Fibroblast of lung (primary cell): ENCODE measurements around the gene JPH2. TPM values are rescaled to one million over a fixed set of nuclear protein-coding genes. Genes with fewer than 3 reads are reported as not detected.

Source experiments
- DNase-seq, 2 donors: peaks; one replicate each; pipeline versions ENCODE4 v3.0.0 to v3.0.0-alpha.2; 2010; ENCODE audit warnings: low read depth in 2 of 2
- H2AFZ ChIP-seq: 2 replicates; pipeline ENCODE4 v1.5.1; 2012; ENCODE audit warnings: low read length, control low read depth, inconsistent platforms
- H3K27ac ChIP-seq: 2 replicates; pipeline ENCODE4 v1.5.1; 2011; ENCODE audit warnings: low read length, control low read depth; ENCODE audit not compliant: insufficient read depth
- H3K27me3 ChIP-seq: 2 replicates; pipeline ENCODE4 v1.5.1; 2011; ENCODE audit warnings: mild to moderate bottlenecking, low read length; ENCODE audit not compliant: control insufficient read depth, insufficient read depth
- H3K36me3 ChIP-seq: 2 replicates; pipeline ENCODE4 v1.5.1; 2011; ENCODE audit warnings: low read length; ENCODE audit not compliant: control insufficient read depth, insufficient read depth
- H3K4me1 ChIP-seq: 2 replicates; pipeline ENCODE4 v1.5.1; 2011; ENCODE audit warnings: low read length; ENCODE audit not compliant: control insufficient read depth, insufficient read depth; ENCODE audit errors: extremely low read depth
- H3K4me2 ChIP-seq: 2 replicates; pipeline ENCODE4 v1.5.1; 2011; ENCODE audit warnings: low read length, control low read depth; ENCODE audit not compliant: insufficient read depth; ENCODE audit errors: extremely low read depth
- H3K4me3 ChIP-seq, 4 experiments: fragments of 200-600 bp in 1 of 4; sonication (generic) in 1 of 4; replicated peaks in 1 of 4; 2 replicates each; pipeline ENCODE4 v1.5.1; 2011 to 2016; ENCODE audit warnings: low read length in 4 of 4, low read depth in 3 of 4, mild to moderate bottlenecking in 3 of 4, control low read depth in 2 of 4, inconsistent platforms in 1 of 4, mixed read lengths in 1 of 4; ENCODE audit not compliant: insufficient read depth in 1 of 4; ENCODE audit errors: control extremely low read depth in 1 of 4
- H3K79me2 ChIP-seq: 2 replicates; pipeline ENCODE4 v1.5.1; 2012; ENCODE audit warnings: mild to moderate bottlenecking, low read length, inconsistent platforms; ENCODE audit not compliant: control insufficient read depth, insufficient read depth
- H3K9ac ChIP-seq: 2 replicates; pipeline ENCODE4 v1.5.1; 2011; ENCODE audit warnings: mild to moderate bottlenecking, low read length, control low read depth; ENCODE audit not compliant: insufficient read depth
- H3K9me3 ChIP-seq: 2 replicates; pipeline ENCODE4 v1.5.1; 2012; ENCODE audit warnings: low read depth, low read length; ENCODE audit not compliant: control insufficient read depth, insufficient read depth
- H4K20me1 ChIP-seq: 2 replicates; pipeline ENCODE4 v1.5.1; 2011; ENCODE audit warnings: low read length; ENCODE audit not compliant: control insufficient read depth, insufficient read depth; ENCODE audit errors: extremely low read depth
- EZH2 ChIP-seq: IDR thresholded peaks from 2 replicates; pipeline ENCODE4 v1.5.1; 2012; ENCODE audit warnings: low read length, control low read depth, mild to moderate bottlenecking; ENCODE audit errors: missing control alignments
- polyA plus RNA-seq, 2 donors: library from polyadenylated mRNA; depleted of rRNA in 1 of 2; stranded (reverse) in 1 of 2; unstranded in 1 of 2; fragments of >200 nt; gene quantifications; 2 replicates each; pipeline ENCODE4 v1.2.1, GENCODE V29; 2011 to 2012; ENCODE audit warnings: missing spikeins in 1 of 2
- total RNA-seq: library from RNA; depleted of rRNA; stranded (reverse); fragments of >200 nt; gene quantifications from 2 replicates; pipeline ENCODE4 v1.2.1, GENCODE V29; 2014
- TF ChIP-seq, protein P1 (sequence below), 2 donors: IDR thresholded peaks in 1 of 2; conservative IDR thresholded peaks in 1 of 2; 1 replicate in 1 of 2; 2 replicates in 1 of 2; pipeline ENCODE4 v1.5.1; 2011 to 2012; ENCODE audit warnings: low read length in 2 of 2, control low read depth in 1 of 2, inconsistent platforms in 1 of 2, low read depth in 1 of 2, mild to moderate bottlenecking in 1 of 2

The JPH2 gene
- total and polyA plus RNA-seq, 2 donors (not counting 1 experiment from before 2014, with no cell fraction given): 0.66 to 4.9 TPM

DNA sequence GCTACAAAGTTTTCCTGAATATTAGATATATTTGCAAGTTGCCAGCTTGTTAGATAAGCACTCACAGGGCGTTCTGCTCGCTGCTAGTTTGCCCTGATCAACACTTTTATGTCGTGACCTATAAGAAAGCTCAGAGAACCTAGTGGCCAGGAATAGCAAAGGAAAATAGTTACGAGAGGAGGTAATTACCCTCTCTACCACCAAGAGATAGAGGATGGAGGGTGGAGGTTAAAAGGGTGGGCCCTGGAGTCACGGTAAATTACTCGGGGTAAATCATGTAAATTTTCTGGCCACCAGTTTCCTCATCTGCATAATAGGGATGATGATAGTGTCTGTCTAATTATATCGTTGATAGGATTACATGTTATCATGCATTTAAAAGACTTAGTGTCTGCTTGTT lies 87.2 kb downstream of the JPH2 start:
- Histone ChIP-seq H3K36me3 (no peaks in the 10 kb centered on the region), H3K27me3 (peaks cover 9% of the 10 kb centered on the region)
- TF ChIP-seq, protein P1, sequence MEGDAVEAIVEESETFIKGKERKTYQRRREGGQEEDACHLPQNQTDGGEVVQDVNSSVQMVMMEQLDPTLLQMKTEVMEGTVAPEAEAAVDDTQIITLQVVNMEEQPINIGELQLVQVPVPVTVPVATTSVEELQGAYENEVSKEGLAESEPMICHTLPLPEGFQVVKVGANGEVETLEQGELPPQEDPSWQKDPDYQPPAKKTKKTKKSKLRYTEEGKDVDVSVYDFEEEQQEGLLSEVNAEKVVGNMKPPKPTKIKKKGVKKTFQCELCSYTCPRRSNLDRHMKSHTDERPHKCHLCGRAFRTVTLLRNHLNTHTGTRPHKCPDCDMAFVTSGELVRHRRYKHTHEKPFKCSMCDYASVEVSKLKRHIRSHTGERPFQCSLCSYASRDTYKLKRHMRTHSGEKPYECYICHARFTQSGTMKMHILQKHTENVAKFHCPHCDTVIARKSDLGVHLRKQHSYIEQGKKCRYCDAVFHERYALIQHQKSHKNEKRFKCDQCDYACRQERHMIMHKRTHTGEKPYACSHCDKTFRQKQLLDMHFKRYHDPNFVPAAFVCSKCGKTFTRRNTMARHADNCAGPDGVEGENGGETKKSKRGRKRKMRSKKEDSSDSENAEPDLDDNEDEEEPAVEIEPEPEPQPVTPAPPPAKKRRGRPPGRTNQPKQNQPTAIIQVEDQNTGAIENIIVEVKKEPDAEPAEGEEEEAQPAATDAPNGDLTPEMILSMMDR (conservative IDR thresholded peaks at IDR 0.05 in 1 of 2, IDR thresholded peaks at IDR 0.05 in 1 of 2; ENCODE audit: low read depth in 1 of 2, low read length in 2 of 2): no peak
- no peak for TF ChIP-seq EZH2

GRCh38 chr20:44098657-44099056 lies 88.3 kb downstream of the JPH2 start:
- H2AFZ ChIP-seq: no peak overlapping the region
- TF ChIP-seq EZH2: no peak
- TF ChIP-seq, protein P1 (conservative IDR thresholded peaks at IDR 0.05 in 1 of 2, IDR thresholded peaks at IDR 0.05 in 1 of 2; ENCODE audit: low read depth in 1 of 2, low read length in 2 of 2): no peak
- H3K36me3 ChIP-seq: no peaks in the 10 kb centered on the region
- H3K27me3 ChIP-seq: peaks cover 4% of the 10 kb centered on the region
- no peak overlapping the region for H3K27ac ChIP-seq
- no peak overlapping the region for H3K4me2 ChIP-seq
- H3K9ac ChIP-seq: no peak overlapping the region
- DNase-seq: no peak
- no peaks in the 10 kb centered on the region for H3K9me3 ChIP-seq
- no peaks in the 10 kb centered on the region for H4K20me1 ChIP-seq
- H3K4me3 ChIP-seq: no peak overlapping the region
- no peaks in the 10 kb centered on the region for H3K79me2 ChIP-seq
- no peaks in the 10 kb centered on the region for H3K4me1 ChIP-seq

More for the DNA sequence above, 87.2 kb downstream of the JPH2 start:
- H3K27ac ChIP-seq: no peak overlapping the region
- H3K9me3 ChIP-seq: no peaks in the 10 kb centered on the region
- H3K4me3 ChIP-seq: no peak overlapping the region
- no peaks in the 10 kb centered on the region for H4K20me1 ChIP-seq
- no peak overlapping the region for H3K4me2 ChIP-seq
- no peaks in the 10 kb centered on the region for H3K4me1 ChIP-seq
- no peak overlapping the region for H2AFZ ChIP-seq
- no peak overlapping the region for H3K9ac ChIP-seq
- DNase-seq: no peak
- H3K79me2 ChIP-seq: no peaks in the 10 kb centered on the region

DNA sequence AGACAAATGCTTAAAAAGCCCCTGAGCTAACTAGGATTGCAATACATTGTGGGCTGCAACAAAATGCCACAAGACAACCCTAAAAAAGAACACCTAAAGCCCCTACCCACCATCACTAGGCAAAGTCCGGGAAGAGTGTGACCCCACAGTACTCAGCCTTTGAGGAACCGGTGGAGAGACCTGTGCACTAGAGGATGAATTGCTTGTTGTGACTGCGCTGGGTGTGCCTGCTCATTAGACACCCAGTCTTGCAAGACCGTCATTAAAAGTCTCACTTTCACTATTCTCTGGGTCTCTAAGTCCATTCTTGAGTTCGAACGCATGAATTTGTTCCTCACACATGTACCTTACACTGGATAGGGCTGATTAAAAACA lies 88.7 kb downstream of the JPH2 start:
- DNase-seq: no peak
- H3K4me2 ChIP-seq: no peak overlapping the region
- TF ChIP-seq EZH2: no peak
- TF ChIP-seq, protein P1 (conservative IDR thresholded peaks at IDR 0.05 in 1 of 2, IDR thresholded peaks at IDR 0.05 in 1 of 2; ENCODE audit: low read depth in 1 of 2, low read length in 2 of 2): no peak
- no peaks in the 10 kb centered on the region for H3K79me2 ChIP-seq
- no peaks in the 10 kb centered on the region for H3K9me3 ChIP-seq
- no peak overlapping the region for H3K27ac ChIP-seq
- no peak overlapping the region for H2AFZ ChIP-seq
- H3K4me1 ChIP-seq: no peaks in the 10 kb centered on the region
- H3K36me3 ChIP-seq: no peaks in the 10 kb centered on the region
- H3K4me3 ChIP-seq: no peak overlapping the region
- H3K9ac ChIP-seq: no peak overlapping the region
- no peaks in the 10 kb centered on the region for H4K20me1 ChIP-seq
- no peaks in the 10 kb centered on the region for H3K27me3 ChIP-seq
